Anterior cingulate cortex (tissue), 58 donors: ENCODE measurements around the gene DHRS2.
"Not testable (repeated sequence)": the region's sequence is repeated elsewhere in the genome, so short reads cannot be mapped to it uniquely, and the experiment has no call there.

ENCODE experiments used
- DNase-seq, 58 donors: peaks; one replicate each; lab custom pipeline; 2025; lab: John Stamatoyannopoulos, UW

DHRS2 gene

GRCh38 chr14:23631702-23632460, 4.3 kb upstream of the DHRS2 start:
- peak; percentile 3 to 85 (median 53) for DNase-seq

DNA sequence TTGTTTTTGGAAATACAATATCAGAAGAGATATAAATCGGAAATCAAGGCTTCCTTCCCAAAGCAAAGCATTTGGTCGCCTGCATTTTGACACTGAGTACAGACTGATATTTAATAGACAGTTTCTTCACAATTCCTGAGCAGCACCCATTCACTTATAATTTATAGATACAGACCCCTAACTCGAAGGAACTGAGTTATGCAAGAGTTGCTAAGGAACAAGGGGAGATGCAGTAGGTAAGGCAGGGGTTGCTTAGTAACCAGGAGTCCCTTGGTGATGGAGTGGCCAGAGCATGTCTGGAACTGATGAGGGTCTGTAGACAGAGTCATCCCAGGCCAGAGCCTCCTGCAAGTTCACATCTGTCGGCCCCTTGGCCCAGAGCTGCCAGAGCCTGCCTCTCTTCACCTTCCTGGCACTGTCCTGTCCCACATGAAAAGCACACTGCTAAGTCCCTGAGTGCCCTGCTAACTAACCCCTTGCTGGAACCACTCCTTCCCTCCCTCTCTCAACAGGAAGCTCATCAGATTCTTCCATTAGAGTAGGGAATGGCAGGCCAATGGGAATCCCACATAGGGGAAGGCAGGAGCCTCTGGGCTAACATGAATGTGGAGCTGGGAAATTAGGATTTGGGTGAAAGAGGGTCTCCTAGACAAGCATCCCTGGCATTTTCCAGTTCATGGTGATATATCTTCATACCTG, 3.6 kb upstream of the DHRS2 start:
- no peak for DNase-seq

DNA sequence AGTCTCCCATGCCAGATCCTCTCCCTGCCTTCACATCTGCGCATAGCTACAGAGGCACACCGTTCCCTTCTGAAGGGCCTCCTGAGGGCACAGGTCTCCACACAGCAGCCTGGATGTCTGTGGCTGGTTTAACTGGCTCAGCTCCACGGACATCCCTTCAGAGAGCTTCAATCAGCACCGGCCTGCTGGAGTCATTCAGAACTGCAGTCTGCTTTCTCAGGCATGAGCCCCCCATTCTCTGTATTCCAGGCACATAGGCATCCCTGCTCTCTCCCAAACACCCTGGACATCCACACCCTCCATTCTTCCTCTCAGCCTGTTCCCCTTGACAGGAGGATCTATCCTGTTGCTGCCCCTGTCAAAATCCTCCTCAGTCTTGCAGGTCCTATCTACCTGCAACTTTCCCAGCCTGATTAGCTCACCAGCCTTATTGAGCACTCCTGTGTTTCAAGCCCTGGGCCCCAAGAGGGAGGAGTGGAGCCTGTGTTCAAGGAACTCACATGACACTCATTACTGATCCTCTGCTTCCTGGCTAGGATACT, 2.9 kb upstream of the DHRS2 start:
- DNase-seq = no peak

- DNase-seq = not testable (repeated sequence)
Observed at GRCh38 chr14:23634698-23635412, 1.3 kb upstream of the DHRS2 start.

DNA sequence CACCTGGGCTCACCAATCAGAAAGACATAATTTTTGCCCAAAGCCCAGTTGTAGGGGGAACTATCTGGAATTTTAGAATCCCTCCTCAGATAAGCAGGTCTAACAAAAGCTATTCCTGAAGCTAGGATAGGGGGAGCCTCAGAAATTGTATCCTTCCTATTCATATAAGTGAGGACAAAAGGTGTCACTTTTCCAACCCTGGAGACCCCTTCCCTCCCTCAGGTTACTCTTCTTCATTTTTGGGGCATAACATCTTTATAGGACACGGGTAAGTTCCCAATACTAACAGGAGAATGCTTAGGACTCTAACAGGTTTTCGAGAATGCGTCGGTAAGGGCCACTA, 1.1 kb downstream of the DHRS2 start:
- not testable (repeated sequence) for DNase-seq

GRCh38 chr14:23637655-23638413, 1.7 kb downstream of the DHRS2 start:
- DNase-seq = not testable (repeated sequence)

GRCh38 chr14:23638414-23639047, 2.4 kb downstream of the DHRS2 start:
- no peak for DNase-seq

DNA sequence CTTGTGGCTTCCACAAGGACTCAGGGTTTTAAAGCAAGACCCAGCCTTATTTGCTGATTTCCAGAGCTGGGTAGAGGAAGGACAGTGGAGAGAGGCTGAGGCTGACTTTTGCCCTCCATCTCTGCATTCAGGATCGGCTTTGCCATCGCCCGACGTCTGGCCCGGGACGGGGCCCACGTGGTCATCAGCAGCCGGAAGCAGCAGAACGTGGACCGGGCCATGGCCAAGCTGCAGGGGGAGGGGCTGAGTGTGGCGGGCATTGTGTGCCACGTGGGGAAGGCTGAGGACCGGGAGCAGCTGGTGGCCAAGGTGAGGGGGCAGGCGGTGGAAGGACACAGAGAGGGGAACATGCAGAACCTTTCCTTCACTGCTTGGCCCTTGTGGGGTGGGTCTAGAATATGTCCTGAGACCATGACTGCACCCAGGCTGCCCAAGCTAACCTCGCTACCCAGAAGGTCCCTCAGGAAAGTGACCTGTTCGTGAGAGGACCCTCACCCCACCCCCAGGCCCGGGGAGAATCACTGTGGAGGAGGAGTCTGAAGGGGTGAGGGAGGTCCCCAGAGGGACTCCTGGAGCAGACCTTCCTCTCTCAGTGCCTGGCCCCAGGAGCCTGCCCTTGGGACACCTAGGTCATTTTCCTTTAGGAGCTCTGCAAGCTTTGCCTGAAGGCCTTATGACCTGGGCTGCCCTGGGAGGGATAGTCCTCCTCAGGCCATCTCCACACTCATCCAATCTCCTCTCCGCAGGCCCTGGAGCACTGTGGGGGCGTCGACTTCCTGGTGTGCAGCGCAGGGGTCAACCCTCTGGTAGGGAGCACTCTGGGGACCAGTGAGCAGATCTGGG, 3.1 kb downstream of the DHRS2 start:
- DNase-seq = no peak

GRCh38 chr14:23639891-23640523, 3.8 kb downstream of the DHRS2 start:
- no peak for DNase-seq

GRCh38 chr14:23640524-23641141, 4.5 kb downstream of the DHRS2 start:
- no peak for DNase-seq

DNA sequence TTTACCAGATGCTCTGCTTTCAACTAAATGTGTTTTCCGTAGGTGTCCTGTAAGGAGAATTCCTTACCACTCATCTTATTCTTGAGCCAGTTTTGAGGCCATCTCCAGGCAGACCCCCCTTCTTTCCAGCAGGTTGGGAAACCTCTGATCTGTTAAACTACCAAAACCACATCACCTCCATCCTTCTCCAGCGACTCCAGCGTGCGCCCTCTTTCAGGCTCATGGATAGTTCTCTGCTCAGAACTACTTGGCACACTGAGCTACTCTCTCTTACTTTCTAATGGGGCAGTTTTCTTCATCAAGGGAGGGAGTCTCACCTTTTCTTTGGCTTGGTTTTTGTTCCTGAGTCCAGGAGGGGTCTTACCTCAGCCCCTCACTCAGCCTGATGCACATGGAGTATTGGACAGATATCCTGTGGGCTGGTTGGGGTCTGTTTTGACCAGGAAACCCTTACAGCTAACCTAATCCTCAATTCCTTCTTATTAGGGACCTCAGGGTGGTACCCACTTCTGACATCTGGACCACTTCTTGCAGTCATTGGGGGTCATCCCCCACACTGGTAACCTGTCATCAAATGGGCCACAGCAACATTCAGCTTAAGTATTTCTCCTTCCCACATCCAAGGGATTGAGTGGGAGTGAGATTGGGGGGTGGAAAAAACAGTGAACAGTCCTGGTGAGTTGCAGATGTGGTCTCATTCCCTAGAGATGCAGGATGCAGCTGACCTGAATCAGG, 5.2 kb downstream of the DHRS2 start:
- DNase-seq = no peak

DNA sequence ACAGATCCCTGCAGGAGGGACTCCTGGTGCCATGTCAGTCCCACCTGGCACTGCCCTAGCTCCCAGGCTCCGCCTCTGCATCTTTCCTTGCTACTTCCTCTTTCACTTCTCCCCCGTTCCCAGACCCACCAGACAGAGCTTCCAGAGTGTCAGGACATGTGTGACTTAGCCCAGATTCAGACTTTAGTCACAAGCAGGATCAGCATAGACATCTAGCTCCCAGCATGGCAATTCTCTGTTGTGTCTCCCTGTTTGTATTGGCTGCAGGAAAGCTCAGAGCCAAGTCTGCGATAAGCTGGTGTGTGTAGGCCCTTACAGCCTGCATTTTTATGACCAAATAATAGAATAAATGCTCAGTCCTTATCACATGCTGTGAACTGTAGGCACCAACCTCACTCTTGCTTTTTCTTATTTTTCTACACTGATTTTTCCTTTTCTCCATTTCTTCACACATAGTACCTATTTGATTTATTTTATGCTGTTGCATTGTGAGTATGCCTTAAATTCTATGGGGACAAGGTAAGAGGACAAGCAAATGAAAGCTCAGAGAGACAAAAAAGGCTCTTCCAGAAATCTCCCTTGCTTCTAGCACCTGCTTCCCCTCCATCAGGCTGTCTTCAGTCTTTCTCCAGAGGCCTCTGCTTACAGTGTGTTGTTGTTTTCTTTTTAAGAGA, 5.9 kb downstream of the DHRS2 start:
- no peak for DNase-seq

- no peak for DNase-seq
Observed at GRCh38 chr14:23643533-23644194, 7.5 kb downstream of the DHRS2 start.

- DNase-seq = no peak
Observed at GRCh38 chr14:23644195-23644918, 8.2 kb downstream of the DHRS2 start.

DNA sequence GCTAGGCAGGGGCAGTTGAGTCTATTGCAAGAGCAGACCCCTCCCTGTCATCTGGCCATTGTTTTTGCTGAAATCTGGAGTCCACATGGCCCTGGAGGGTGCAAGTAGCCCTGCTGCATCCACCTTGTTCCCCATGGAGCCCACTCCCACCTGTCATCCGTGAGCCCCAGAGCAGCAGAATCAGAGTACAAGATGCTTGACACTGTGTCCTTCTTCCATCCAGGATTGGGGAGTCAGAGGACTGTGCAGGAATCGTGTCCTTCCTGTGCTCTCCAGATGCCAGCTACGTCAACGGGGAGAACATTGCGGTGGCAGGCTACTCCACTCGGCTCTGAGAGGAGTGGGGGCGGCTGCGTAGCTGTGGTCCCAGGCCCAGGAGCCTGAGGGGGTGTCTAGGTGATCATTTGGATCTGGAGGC, 8.8 kb downstream of the DHRS2 start:
- DNase-seq = no peak

DNA sequence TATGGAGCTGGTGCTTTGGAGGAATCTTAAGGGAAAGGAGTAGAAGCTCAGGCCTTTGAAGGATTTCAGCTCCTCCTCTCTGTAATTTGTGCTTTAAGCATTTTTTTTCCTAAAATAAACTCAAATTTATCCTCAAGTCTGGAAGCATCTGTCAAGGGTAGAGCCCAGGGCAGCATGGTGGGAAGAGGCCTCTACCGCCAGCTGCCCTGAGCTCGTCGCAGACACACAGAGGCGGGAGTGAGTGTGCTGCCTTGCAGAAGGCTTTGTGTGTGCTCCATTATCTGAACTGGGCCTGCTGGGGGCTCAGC, 9.3 kb downstream of the DHRS2 start:
- DNase-seq = no peak
